Measurements from ENCODE around the gene LCLAT1.

LCLAT1 gene

GRCh38 chr2:30689496-30690125, 242.6 kb downstream of the LCLAT1 start:
- Mint-ChIP-seq H3K4me3 (no peak overlapping the region), H3K9me3 (no peaks in the 10 kb centered on the region), H3K27me3 (no peaks in the 10 kb centered on the region), H3K27ac (ENCODE audit: low read depth) (no peak overlapping the region), H3K4me1 (no peaks in the 10 kb centered on the region), H3K36me3 (ENCODE audit: insufficient read depth) (no peaks in the 10 kb centered on the region)
- DNase-seq (ENCODE audit: low spot score in 2 of 2) (no peak), ATAC-seq (replicated peaks; ENCODE audit: extremely low read depth, poor library complexity, severe bottlenecking) (no peak)

- Mint-ChIP-seq H3K4me3 (no peak overlapping the region), H3K27me3 (peaks cover 4% of the 10 kb centered on the region), H3K27ac (ENCODE audit: low read depth) (no peak overlapping the region), H3K4me1 (no peaks in the 10 kb centered on the region), H3K9me3 (no peaks in the 10 kb centered on the region), H3K36me3 (ENCODE audit: insufficient read depth) (no peaks in the 10 kb centered on the region)
- DNase-seq (ENCODE audit: low spot score in 2 of 2) (no peak), ATAC-seq (replicated peaks; ENCODE audit: extremely low read depth, poor library complexity, severe bottlenecking) (no peak)
Measured at GRCh38 chr2:30690126-30690561, 243.1 kb downstream of the LCLAT1 start.

GRCh38 chr2:30691091-30691947, 244.3 kb downstream of the LCLAT1 start:
- Mint-ChIP-seq H3K4me3 (no peak overlapping the region), H3K36me3 (ENCODE audit: insufficient read depth) (no peaks in the 10 kb centered on the region), H3K9me3 (no peaks in the 10 kb centered on the region), H3K27me3 (peaks cover 15% of the 10 kb centered on the region), H3K4me1 (no peaks in the 10 kb centered on the region), H3K27ac (ENCODE audit: low read depth) (no peak overlapping the region)
- no peak for DNase-seq (ENCODE audit: low spot score in 2 of 2)
- ATAC-seq (replicated peaks; ENCODE audit: extremely low read depth, poor library complexity, severe bottlenecking) = no peak

- Mint-ChIP-seq H3K4me1 (no peaks in the 10 kb centered on the region), H3K36me3 (ENCODE audit: insufficient read depth) (no peaks in the 10 kb centered on the region), H3K9me3 (no peaks in the 10 kb centered on the region), H3K27me3 (peaks cover 15% of the 10 kb centered on the region), H3K4me3 (no peak overlapping the region), H3K27ac (ENCODE audit: low read depth) (no peak overlapping the region)
- DNase-seq (ENCODE audit: low spot score in 2 of 2) = no peak
- ATAC-seq (replicated peaks; ENCODE audit: extremely low read depth, poor library complexity, severe bottlenecking) = no peak
Measured at GRCh38 chr2:30691948-30692828, 245.1 kb downstream of the LCLAT1 start.

- peaks cover 15% of the 10 kb centered on the region for H3K27me3 Mint-ChIP-seq
- no peak overlapping the region for H3K4me3 Mint-ChIP-seq
- H3K36me3 Mint-ChIP-seq (ENCODE audit: insufficient read depth) = no peaks in the 10 kb centered on the region
- H3K4me1 Mint-ChIP-seq = no peaks in the 10 kb centered on the region
- DNase-seq (ENCODE audit: low spot score in 2 of 2) = no peak
- no peaks in the 10 kb centered on the region for H3K9me3 Mint-ChIP-seq
- no peak overlapping the region for H3K27ac Mint-ChIP-seq (ENCODE audit: low read depth)
- no peak for ATAC-seq (replicated peaks; ENCODE audit: extremely low read depth, poor library complexity, severe bottlenecking)
Measured at GRCh38 chr2:30692829-30693275, 245.8 kb downstream of the LCLAT1 start.
